HG03342 (cell line): ENCODE results near the gene IFT172.
"Not testable (repeated sequence)": the region's sequence is repeated elsewhere in the genome, so short reads cannot be mapped to it uniquely, and the experiment has no call there.

Experiments used
- ATAC-seq: cut with Tn5 transposase; IDR thresholded peaks from one replicate; pipeline ENCODE4 v1.9.1; 2021; ENCODE audit warnings: mild to moderate bottlenecking, moderate library complexity; ENCODE audit not compliant: unreplicated experiment

The IFT172 gene

GRCh38 chr2:27489498-27490397, at the start of gene IFT172:
Gene IFT172 (minus strand): TSS chr2:27489743. CDS start chr2:27489653, 90 bp downstream.
- ATAC-seq, result peak; percentile 90

- not testable (repeated sequence) for ATAC-seq
These were observed 49.4 kb upstream of the IFT172 start for GRCh38 chr2:27538839-27539450.

GRCh38 chr2:27537287-27537686, 47.7 kb upstream of the IFT172 start:
- no peak for ATAC-seq

- ATAC-seq, result no peak
These were observed 42.4 kb upstream of the IFT172 start for GRCh38 chr2:27531983-27532382.

- no peak for ATAC-seq
These were observed 37.6 kb upstream of the IFT172 start for GRCh38 chr2:27527182-27527581.

- ATAC-seq, result no peak
These were observed 32.9 kb upstream of the IFT172 start for GRCh38 chr2:27522400-27522945.

- no peak for ATAC-seq
These were observed 30.8 kb upstream of the IFT172 start for GRCh38 chr2:27520316-27520715.

GRCh38 chr2:27518782-27519113, 29.2 kb upstream of the IFT172 start:
- ATAC-seq, result no peak

GRCh38 chr2:27518113-27518781, 28.7 kb upstream of the IFT172 start:
- ATAC-seq, result no peak

- no peak for ATAC-seq
These were observed 19.8 kb upstream of the IFT172 start for GRCh38 chr2:27509326-27509725.

- ATAC-seq, result no peak
These were observed 17.8 kb upstream of the IFT172 start for GRCh38 chr2:27507293-27507692.

- ATAC-seq, result no peak
These were observed 17.0 kb upstream of the IFT172 start for GRCh38 chr2:27506587-27506986.

- ATAC-seq, result no peak
These were observed 12.6 kb upstream of the IFT172 start for GRCh38 chr2:27502142-27502541.

- no peak for ATAC-seq
These were observed 11.5 kb upstream of the IFT172 start for GRCh38 chr2:27501042-27501441.

GRCh38 chr2:27498975-27499374, 9.4 kb upstream of the IFT172 start:
- no peak for ATAC-seq

- no peak for ATAC-seq
These were observed 7.7 kb upstream of the IFT172 start for GRCh38 chr2:27497288-27497627.

GRCh38 chr2:27496357-27497287, 7.1 kb upstream of the IFT172 start, which contains the start of gene GCKR:
Gene GCKR (plus strand): TSS chr2:27496839. CDS start chr2:27496905, 66 bp downstream.
- ATAC-seq, result no peak

- ATAC-seq, result no peak
These were observed 6.4 kb upstream of the IFT172 start for GRCh38 chr2:27495840-27496356.

- no peak for ATAC-seq
These were observed 5.5 kb upstream of the IFT172 start, which contains the start of gene FNDC4 for GRCh38 chr2:27494944-27495554. Gene FNDC4 (minus strand): TSS chr2:27495200. CDS start chr2:27494679, 521 bp downstream.
